Calu3 (cell line): Measurements from ENCODE around the gene BCL11A. TPM values are rescaled to one million over a fixed set of nuclear protein-coding genes. Genes with fewer than 3 reads are reported as not detected.

ENCODE experiments used
- BruUV-seq: library from RNA; stranded (reverse); fragments of 400-500 nt; replicated peaks from 2 replicates; lab custom pipeline; 2021; lab: Mats Ljungman, UMichigan
- CTCF ChIA-PET: fragments of 300-600 bp; sonication (Branson Sonifier 250); formaldehyde crosslinking; loops from one replicate; lab custom pipeline; 2022; ENCODE audit warnings: antibody characterized with exemption; lab: Charles Lee
- DNase-seq: peaks from one replicate; pipeline ENCODE4 v3.0.0; 2022
- H3K27ac Mint-ChIP-seq: one replicate; pipeline ENCODE4 v1.8.0; 2022; ENCODE audit warnings: mixed read lengths; ENCODE audit not compliant: unreplicated experiment
- H3K27me3 Mint-ChIP-seq: one replicate; pipeline ENCODE4 v1.8.0; 2022; ENCODE audit warnings: mixed read lengths; ENCODE audit not compliant: unreplicated experiment
- H3K36me3 Mint-ChIP-seq: one replicate; pipeline ENCODE4 v1.8.0; 2022; ENCODE audit warnings: mild to moderate bottlenecking, moderate library complexity, mixed read lengths; ENCODE audit not compliant: insufficient read depth, unreplicated experiment
- H3K4me1 Mint-ChIP-seq: one replicate; pipeline ENCODE4 v1.8.0; 2022; ENCODE audit warnings: mild to moderate bottlenecking, low read depth, mixed read lengths; ENCODE audit not compliant: unreplicated experiment
- H3K4me3 Mint-ChIP-seq: one replicate; pipeline ENCODE4 v1.8.0; 2022; ENCODE audit warnings: mild to moderate bottlenecking, low read depth, moderate library complexity, mixed read lengths; ENCODE audit not compliant: unreplicated experiment
- H3K9me3 Mint-ChIP-seq: one replicate; pipeline ENCODE4 v1.8.0; 2022; ENCODE audit warnings: low read depth, mixed read lengths; ENCODE audit not compliant: unreplicated experiment
- CTCF ChIP-seq: fragments of 200-600 bp; IDR thresholded peaks from one replicate; pipeline ENCODE4 v1.8.0; 2022; ENCODE audit warnings: antibody characterized with exemption; ENCODE audit not compliant: unreplicated experiment
- intact Hi-C: fragments of 100-400 bp; cut with micrococcal nuclease; formaldehyde crosslinking; loops from one replicate; pipeline ENCODE4 v1.10.0; 2022; ENCODE audit not compliant: unreplicated experiment
- total RNA-seq: library from RNA; stranded (reverse); gene quantifications from 2 replicates; pipeline ENCODE4 v1.2.3, GENCODE V29; 2022

The BCL11A gene
- total RNA-seq, 1 experiment from 2014 or later, result 8.5 TPM

DNA sequence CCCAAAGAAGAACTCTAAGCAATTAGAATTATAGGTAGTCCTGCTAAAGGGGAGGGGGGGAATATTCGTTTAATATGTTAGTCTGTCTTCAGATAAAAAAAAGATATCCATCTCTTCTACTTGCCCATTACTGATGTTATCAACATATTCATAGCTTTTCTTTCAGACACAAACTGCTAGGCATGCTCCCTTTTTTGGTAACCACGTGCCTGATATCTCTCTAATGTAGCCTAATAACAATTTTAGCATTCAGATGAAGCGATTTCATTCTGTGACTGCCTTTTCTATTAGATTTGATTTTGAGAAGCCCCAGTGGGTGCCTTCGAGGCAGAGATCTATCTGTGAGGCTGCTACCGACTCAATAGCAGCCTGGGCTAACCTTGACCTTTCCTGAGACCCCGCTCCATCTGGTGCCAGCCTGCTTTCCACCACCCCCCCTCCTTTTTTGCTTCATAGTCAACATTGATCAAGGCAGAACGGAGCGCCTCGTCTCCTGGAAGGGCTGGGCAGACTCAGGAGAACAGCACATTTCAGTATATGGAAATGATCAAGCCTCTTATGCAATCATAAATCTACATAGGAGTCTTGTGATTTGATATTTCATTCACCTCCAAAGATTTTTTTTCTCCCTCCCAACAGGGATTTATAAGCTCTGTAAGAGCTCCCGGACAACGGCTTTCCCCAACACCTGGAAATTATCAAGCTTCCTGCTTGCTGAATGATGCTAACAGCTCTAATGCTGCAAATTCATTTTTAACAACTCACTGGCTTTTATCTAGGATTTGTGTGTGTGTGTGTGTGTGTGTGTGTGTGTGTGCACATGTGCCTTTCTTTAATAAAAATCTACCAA is 14.7 kb upstream of the BCL11A start:
- no TSS peak for BruUV-seq
- intact Hi-C loops, result loop anchor here (5.0 to 10.0 kb wide), 2 partner anchors 1806 to 1993 kb away; no protein-coding TSS in a partner anchor
- Mint-ChIP-seq H3K9me3 (no peaks in the 10 kb centered on the region), H3K36me3 (no peaks in the 10 kb centered on the region), H3K4me1 (no peaks in the 10 kb centered on the region), H3K27ac (no peak overlapping the region), H3K27me3 (peaks cover 37% of the 10 kb centered on the region), H3K4me3 (no peak overlapping the region)
- CTCF ChIA-PET, result interaction anchor here (2.4 kb wide), 1 partner anchor 14 kb away, joined by 11 read pairs; no protein-coding TSS in a partner anchor
- no peak for DNase-seq
- TF ChIP-seq CTCF, result no peak

GRCh38 chr2:60567096-60567495 is 13.6 kb upstream of the BCL11A start:
- H3K9me3 Mint-ChIP-seq, result no peaks in the 10 kb centered on the region
- TF ChIP-seq CTCF, result no peak
- intact Hi-C loops, result loop anchor here (5.0 to 10.0 kb wide), 2 partner anchors 1805 to 1992 kb away; no protein-coding TSS in a partner anchor
- no TSS peak for BruUV-seq
- H3K36me3 Mint-ChIP-seq, result no peaks in the 10 kb centered on the region
- DNase-seq, result no peak
- peaks cover 31% of the 10 kb centered on the region for H3K27me3 Mint-ChIP-seq
- H3K4me1 Mint-ChIP-seq, result no peaks in the 10 kb centered on the region
- H3K27ac Mint-ChIP-seq, result no peak overlapping the region
- CTCF ChIA-PET, result interaction anchor here (1.1 kb wide), 1 partner anchor 62 kb away, joined by 4 read pairs; no protein-coding TSS in a partner anchor
- H3K4me3 Mint-ChIP-seq, result no peak overlapping the region

GRCh38 chr2:60565472-60565871 is 12.0 kb upstream of the BCL11A start:
- CTCF ChIA-PET, result interaction anchor here (1.4 kb wide), 1 partner anchor 15 kb away, joined by 8 read pairs; no protein-coding TSS in a partner anchor
- no peaks in the 10 kb centered on the region for H3K9me3 Mint-ChIP-seq
- H3K27ac Mint-ChIP-seq, result no peak overlapping the region
- intact Hi-C loops, result loop anchor here (5.0 to 10.0 kb wide), 2 partner anchors 1803 to 1991 kb away; no protein-coding TSS in a partner anchor
- H3K27me3 Mint-ChIP-seq, result peaks cover 35% of the 10 kb centered on the region
- no peak overlapping the region for H3K4me3 Mint-ChIP-seq
- no peaks in the 10 kb centered on the region for H3K36me3 Mint-ChIP-seq
- no peak for TF ChIP-seq CTCF
- peak; percentile 43 for DNase-seq
- no peaks in the 10 kb centered on the region for H3K4me1 Mint-ChIP-seq
- no TSS peak for BruUV-seq

DNA sequence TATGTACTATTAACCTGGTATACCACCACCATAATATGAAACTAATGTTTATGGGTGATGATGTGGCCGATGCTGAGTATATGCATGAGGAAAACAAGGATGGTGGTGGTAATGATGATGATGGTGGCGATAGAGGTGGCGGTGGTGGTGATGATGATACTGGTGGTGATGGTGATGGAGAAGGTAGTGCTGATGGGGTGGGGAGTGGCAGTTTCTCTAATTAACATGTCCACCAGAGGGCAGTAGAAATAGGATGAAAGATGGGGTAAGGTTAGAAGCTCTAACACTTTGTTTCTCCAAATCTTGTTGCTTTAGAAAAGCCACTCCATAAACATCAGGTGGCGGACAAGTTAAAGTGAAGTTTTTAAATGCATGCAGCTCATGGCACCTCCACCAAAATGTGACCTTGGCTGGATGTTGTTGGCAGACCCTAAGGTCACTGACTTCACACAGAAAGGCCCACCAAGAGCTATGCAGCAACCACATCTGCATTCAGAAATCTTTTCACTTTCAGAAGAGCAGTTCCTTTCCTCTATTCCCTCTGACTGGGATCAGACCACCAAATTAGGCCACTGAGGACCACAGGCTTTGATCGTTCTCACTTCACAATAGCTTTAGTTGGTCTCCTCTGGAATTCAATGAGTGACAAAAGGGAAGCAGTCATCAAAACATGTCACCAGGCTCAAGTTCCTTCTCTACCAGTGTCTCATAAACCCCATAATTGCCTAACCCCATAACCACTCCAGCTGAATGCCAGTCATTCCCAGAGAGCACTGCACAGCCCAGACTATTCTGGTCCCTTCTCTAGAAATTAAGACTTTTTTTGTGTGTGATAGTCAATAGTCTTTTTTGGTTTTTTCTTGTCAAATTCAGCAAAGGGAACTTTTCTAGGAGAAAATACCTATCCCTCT is 7.5 kb upstream of the BCL11A start:
- no TSS peak for BruUV-seq
- intact Hi-C loops, result loop anchor here (10.0 kb wide), 1 partner anchor 1986 kb away; no protein-coding TSS in a partner anchor
- peak; percentile 45 for DNase-seq

More for the DNA sequence above, 7.5 kb upstream of the BCL11A start:
- Mint-ChIP-seq H3K4me1 (peaks cover 8% of the 10 kb centered on the region), H3K27ac (no peak overlapping the region), H3K27me3 (peaks cover 73% of the 10 kb centered on the region), H3K36me3 (no peaks in the 10 kb centered on the region), H3K4me3 (no peak overlapping the region), H3K9me3 (no peaks in the 10 kb centered on the region)
- CTCF ChIA-PET, result interaction anchor here (0.6 to 1.4 kb wide), 7 partner anchors 10 to 114 kb away, joined by 3 to 9 read pairs (median 4); no protein-coding TSS in a partner anchor
- TF ChIP-seq CTCF, result peak; percentile 14
